Gastrocnemius medialis (tissue), 4 donors: ENCODE results near the gene STPG3.

Experiments
- CTCF ChIP-seq, 5 experiments: fragments of 450-650 bp in 3 of 5; fragments of 200-600 bp in 2 of 5; sonication (generic) in 2 of 5; IDR thresholded peaks in 4 of 5; conservative IDR thresholded peaks in 1 of 5; 1 replicate in 4 of 5; 2 replicates in 1 of 5; pipeline ENCODE4 v1.5.1; 2016 to 2019; ENCODE audit warnings: antibody characterized with exemption in 5 of 5, mild to moderate bottlenecking in 3 of 5, moderate library complexity in 3 of 5
- POLR2A ChIP-seq, 2 donors: fragments of 450-650 bp; IDR thresholded peaks; one replicate each; pipeline ENCODE4 v1.6.1; 2017; ENCODE audit warnings: antibody characterized with exemption in 2 of 2, mild to moderate bottlenecking in 2 of 2, moderate library complexity in 2 of 2

- TF ChIP-seq CTCF (IDR thresholded peaks at IDR 0.05 in 4 of 5, conservative IDR thresholded peaks at IDR 0.05 in 1 of 5) = no peak
- TF ChIP-seq POLR2A (IDR thresholded peaks at IDR 0.05) = peak in 1 of 2 donors; percentile 2
Measured at GRCh38 chr9:137255448-137256114, 4.5 kb downstream of the STPG3 start.
